Spleen (tissue), 11 donors: ENCODE data around the gene GPHN. TPM values are rescaled to one million over a fixed set of nuclear protein-coding genes. Genes with fewer than 3 reads are reported as not detected.

ENCODE experiments used
- DNase-seq: peaks from one replicate; pipeline ENCODE4 v3.0.0-alpha.2; 2020
- H3K27ac ChIP-seq, 8 donors: fragments of 200-600 bp; sonication (generic) in 7 of 8; 1 replicate in 4 of 8; 2 replicates in 4 of 8; pipeline versions ENCODE4 v1.5.0 to v1.8.0; 2016 to 2021; ENCODE audit warnings: inconsistent platforms in 4 of 8, mild to moderate bottlenecking in 4 of 8, moderate library complexity in 1 of 8
- H3K27me3 ChIP-seq, 7 donors: fragments of 200-600 bp; sonication (generic) in 6 of 7; replicated peaks in 1 of 7; 1 replicate in 4 of 7; 2 replicates in 3 of 7; pipeline versions ENCODE4 v1.5.0 to v1.8.0; 2016 to 2021; ENCODE audit warnings: inconsistent platforms in 3 of 7, mild to moderate bottlenecking in 1 of 7
- H3K36me3 ChIP-seq, 6 donors: fragments of 200-600 bp; sonication (generic) in 5 of 6; 1 replicate in 4 of 6; 2 replicates in 2 of 6; pipeline versions ENCODE4 v1.5.0 to v1.8.0; 2016 to 2021; ENCODE audit warnings: inconsistent platforms in 2 of 6
- H3K4me1 ChIP-seq, 6 donors: fragments of 200-600 bp; sonication (generic) in 5 of 6; 1 replicate in 3 of 6; 2 replicates in 3 of 6; pipeline versions ENCODE4 v1.5.0 to v1.8.0; 2016 to 2021; ENCODE audit warnings: inconsistent platforms in 3 of 6
- H3K4me3 ChIP-seq, 8 donors: fragments of 200-600 bp; sonication (generic) in 7 of 8; 1 replicate in 4 of 8; 2 replicates in 4 of 8; pipeline versions ENCODE4 v1.5.0 to v1.8.0; 2016 to 2021; ENCODE audit warnings: inconsistent platforms in 4 of 8, mild to moderate bottlenecking in 4 of 8, moderate library complexity in 2 of 8
- H3K9me3 ChIP-seq, 8 donors: fragments of 200-600 bp; sonication (generic) in 7 of 8; 1 replicate in 4 of 8; 2 replicates in 4 of 8; pipeline versions ENCODE4 v1.5.0 to v1.8.0; 2016 to 2021; ENCODE audit warnings: inconsistent platforms in 4 of 8
- CTCF ChIP-seq, 11 experiments: fragments of 200-600 bp in 7 of 11; fragments of 450-650 bp in 4 of 11; sonication (generic) in 4 of 11; IDR thresholded peaks in 8 of 11; conservative IDR thresholded peaks in 3 of 11; 1 replicate in 7 of 11; 2 replicates in 4 of 11; pipeline versions ENCODE4 v1.4.0 to v1.8.0; 2016 to 2021; ENCODE audit warnings: antibody characterized with exemption in 11 of 11, inconsistent platforms in 4 of 11, mild to moderate bottlenecking in 1 of 11
- POLR2A ChIP-seq, 3 donors: fragments of 450-650 bp; IDR thresholded peaks; one replicate each; pipeline ENCODE4 v1.5.1; 2017; ENCODE audit warnings: antibody characterized with exemption in 3 of 3, mild to moderate bottlenecking in 1 of 3
- POLR2AphosphoS5 ChIP-seq, 3 donors: sonication (generic); formaldehyde crosslinking; IDR thresholded peaks; one replicate each; pipeline ENCODE4 v1.5.1; 2017; ENCODE audit warnings: antibody characterized with exemption in 3 of 3
- WGBS, 5 donors: extraction: QIAGEN DNeasy Blood & Tissue Kit in 3 of 5; methylation state at CpG; one replicate each; pipeline versions ENCODE4 v1.1.5 to v1.1.7; 2013 to 2018; 5-methylcytosine and 5-hydroxymethylcytosine counted together
- intact Hi-C: fragments of 100-400 bp; cut with DNase I; formaldehyde crosslinking; loops from one replicate; pipeline ENCODE4 v1.15.0; 2023; ENCODE audit warnings: low total_unique reads
- polyA plus RNA-seq, 3 donors: library from polyadenylated mRNA; stranded (reverse); fragments of 200-250 nt; gene quantifications; one replicate each; pipeline ENCODE4 v1.2.1, GENCODE V29; 2013
- total RNA-seq, 7 donors: library from RNA; depleted of rRNA in 3 of 7; stranded (reverse); fragments of >200 nt in 3 of 7; fragmentation: NEBNext Ultra II Directional in 4 of 7; extraction: Animal tissue kit (Norgen Biotek cat#: 25700) in 4 of 7; gene quantifications; one replicate each; pipeline versions ENCODE4 v1.1.0 to v1.2.1, GENCODE V29; 2016 to 2021
- donor health status: healthy with polysubstance abuse.
- donor health status: DM: no; HTN: no; CAD: no; lungs with moderate emphysema.
- donor health status: DM: no; HTN: no; CAD: no.
- donor health status: Bipolar disorder and iron deficiency.
- donor health status: healthy.
- donor health status: DM: no; HTN: no; CAD: no.
- donor health status: DM: yes; HTN: yes; CAD: no.

GPHN gene
- total and polyA plus RNA-seq, 10 donors: 9.0 to 26.9 (median 15.7) TPM

DNA sequence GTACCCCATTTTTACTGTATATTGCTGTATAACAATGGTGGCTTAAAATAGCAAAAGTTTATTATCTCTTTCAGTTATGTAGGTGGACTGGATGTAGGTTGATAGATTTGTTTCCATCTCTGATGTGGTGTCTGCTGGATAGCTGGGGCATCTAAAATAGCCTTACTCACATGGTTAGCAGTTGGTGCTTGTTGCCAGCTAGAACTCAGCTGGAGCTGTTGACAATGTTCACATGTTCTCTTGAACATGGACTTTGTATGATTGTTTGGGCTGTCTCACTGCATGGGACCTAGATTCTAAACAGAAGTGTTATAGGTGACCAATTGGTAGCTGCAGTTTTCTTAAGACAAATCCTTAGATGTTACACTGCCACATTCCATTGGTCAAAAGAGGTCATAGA is 126.9 kb downstream of the GPHN start:
- Histone ChIP-seq H3K4me1 (no peaks in the 10 kb centered on the region), H3K36me3 (no peaks in the 10 kb centered on the region), H3K27me3 (no peaks in the 10 kb centered on the region), H3K4me3 (no peak overlapping the region), H3K27ac (no peak overlapping the region), H3K9me3 (no peaks in the 10 kb centered on the region)
- DNase-seq: no peak
- TF ChIP-seq CTCF (IDR thresholded peaks at IDR 0.05 in 8 of 11, conservative IDR thresholded peaks at IDR 0.05 in 3 of 11): no peak
- TF ChIP-seq POLR2AphosphoS5 (IDR thresholded peaks at IDR 0.05): no peak
- intact Hi-C loops: no loop called here

GRCh38 chr14:66635435-66635834 is 127.5 kb downstream of the GPHN start:
- no peak for DNase-seq
- Histone ChIP-seq H3K27me3 (no peaks in the 10 kb centered on the region), H3K4me1 (no peaks in the 10 kb centered on the region), H3K27ac (no peak overlapping the region), H3K9me3 (no peaks in the 10 kb centered on the region), H3K36me3 (no peaks in the 10 kb centered on the region), H3K4me3 (no peak overlapping the region)
- WGBS, 5 donors: 44 to 76% (median 68%) methylated on average over 2 of the region's 2 CpGs
- intact Hi-C loops: no loop called here
- no peak for TF ChIP-seq POLR2AphosphoS5 (IDR thresholded peaks at IDR 0.05)
- no peak for TF ChIP-seq POLR2A (IDR thresholded peaks at IDR 0.05)

- TF ChIP-seq POLR2AphosphoS5 (IDR thresholded peaks at IDR 0.05): no peak
- TF ChIP-seq CTCF (IDR thresholded peaks at IDR 0.05 in 8 of 11, conservative IDR thresholded peaks at IDR 0.05 in 3 of 11): no peak
- TF ChIP-seq POLR2A (IDR thresholded peaks at IDR 0.05): no peak
Measured at GRCh38 chr14:66636240-66636639, 128.3 kb downstream of the GPHN start.

DNA sequence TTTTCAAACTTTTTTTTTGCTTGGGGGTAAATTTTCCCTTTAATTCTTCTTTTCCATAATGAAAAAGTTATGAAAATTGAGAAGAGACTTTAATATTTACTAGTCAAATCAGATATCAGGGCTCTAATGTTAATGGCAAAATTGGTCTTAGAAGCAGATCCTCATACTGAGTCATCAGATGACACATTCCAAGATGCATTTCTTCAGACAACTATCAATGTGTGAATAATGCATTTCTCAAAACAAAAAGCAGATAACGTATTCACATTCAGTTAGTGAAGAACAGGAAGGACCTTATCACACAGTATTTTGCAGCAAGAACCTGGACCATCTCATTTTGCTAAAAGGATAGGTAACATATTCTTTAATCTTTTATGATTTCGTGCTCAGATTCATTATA is 130.7 kb downstream of the GPHN start:
- DNase-seq: no peak

More at GRCh38 chr14:66636240-66636639, 128.3 kb downstream of the GPHN start:
- intact Hi-C loops: no loop called here
- Histone ChIP-seq H3K36me3 (no peaks in the 10 kb centered on the region), H3K27ac (no peak overlapping the region), H3K9me3 (no peaks in the 10 kb centered on the region), H3K27me3 (no peaks in the 10 kb centered on the region), H3K4me1 (no peaks in the 10 kb centered on the region), H3K4me3 (no peak overlapping the region)
- DNase-seq: no peak

More for the DNA sequence above, 130.7 kb downstream of the GPHN start:
- intact Hi-C loops: no loop called here
- Histone ChIP-seq H3K36me3 (no peaks in the 10 kb centered on the region), H3K27ac (no peak overlapping the region), H3K4me1 (no peaks in the 10 kb centered on the region), H3K4me3 (no peak overlapping the region), H3K9me3 (no peaks in the 10 kb centered on the region), H3K27me3 (no peaks in the 10 kb centered on the region)
- TF ChIP-seq CTCF (IDR thresholded peaks at IDR 0.05 in 8 of 11, conservative IDR thresholded peaks at IDR 0.05 in 3 of 11): no peak
- no peak for TF ChIP-seq POLR2A (IDR thresholded peaks at IDR 0.05)
- no peak for TF ChIP-seq POLR2AphosphoS5 (IDR thresholded peaks at IDR 0.05)
- 76 to 90% (median 85%) methylated on average over 2 of the region's 2 CpGs for WGBS, 5 donors
